ENCODE measurements around the gene ETFB.
A peak's percentile ranks its signal among the peaks of the same experiment; 100 is the strongest.

ETFB gene

GRCh38 chr19:51392701-51393100, 26.5 kb upstream of the ETFB start:
- Histone ChIP-seq H4K20me1 (ENCODE audit: control insufficient read depth, insufficient read depth, low read depth, low read length) (no peaks in the 10 kb centered on the region), H3K79me2 (ENCODE audit: control insufficient read depth, low read length) (peaks cover 6% of the 10 kb centered on the region), H3K4me1 (ENCODE audit: control insufficient read depth, low read length) (peaks cover 41% of the 10 kb centered on the region), H3K4me2 (ENCODE audit: low read length) (no peak overlapping the region), H3K9me2 (replicated peaks; ENCODE audit: control insufficient read depth, low read length) (no peaks in the 10 kb centered on the region), H3K27me3 (ENCODE audit: control insufficient read depth, low read length) (no peaks in the 10 kb centered on the region), H3F3A (ENCODE audit: control insufficient read depth, insufficient read depth) (peaks cover 10% of the 10 kb centered on the region), H3K27ac (ENCODE audit: low read depth, low read length) (no peak overlapping the region), H3K4me3 (ENCODE audit: low read length) (no peak overlapping the region), H3K9me3 (ENCODE audit: control insufficient read depth, insufficient read depth, low read length) (no peaks in the 10 kb centered on the region), H3K36me3 (ENCODE audit: control insufficient read depth, low read length) (no peaks in the 10 kb centered on the region; the same call in 1 of the 2 replicates)
- TF ChIP-seq EZH2phosphoT487 (IDR thresholded peaks at IDR 0.05; ENCODE audit: borderline replicate concordance, low read length) (no peak), CTCF (IDR thresholded peaks at IDR 0.05; ENCODE audit: low read depth, low read length, poor library complexity, severe bottlenecking) (no peak)

- H3K27ac ChIP-seq (ENCODE audit: low read depth, low read length): no peak overlapping the region
- H3K9me3 ChIP-seq (ENCODE audit: control insufficient read depth, insufficient read depth, low read length): no peaks in the 10 kb centered on the region
- peaks cover 6% of the 10 kb centered on the region for H3K79me2 ChIP-seq (ENCODE audit: control insufficient read depth, low read length)
- peaks cover 39% of the 10 kb centered on the region for H3K4me1 ChIP-seq (ENCODE audit: control insufficient read depth, low read length)
- no peaks in the 10 kb centered on the region for H4K20me1 ChIP-seq (ENCODE audit: control insufficient read depth, insufficient read depth, low read depth, low read length)
- peaks cover 4% of the 10 kb centered on the region for H3F3A ChIP-seq (ENCODE audit: control insufficient read depth, insufficient read depth)
- peak overlapping the region; percentile 65 for H3K4me2 ChIP-seq (ENCODE audit: low read length)
- no peaks in the 10 kb centered on the region for H3K9me2 ChIP-seq (replicated peaks; ENCODE audit: control insufficient read depth, low read length)
- no peaks in the 10 kb centered on the region; the same call in 1 of the 2 replicates for H3K36me3 ChIP-seq (ENCODE audit: control insufficient read depth, low read length)
- no peaks in the 10 kb centered on the region for H3K27me3 ChIP-seq (ENCODE audit: control insufficient read depth, low read length)
- TF ChIP-seq EZH2phosphoT487 (IDR thresholded peaks at IDR 0.05; ENCODE audit: borderline replicate concordance, low read length) (no peak), CTCF (IDR thresholded peaks at IDR 0.05; ENCODE audit: low read depth, low read length, poor library complexity, severe bottlenecking) (no peak)
- peak overlapping the region; percentile 62 for H3K4me3 ChIP-seq (ENCODE audit: low read length)
These were observed 25.0 kb upstream of the ETFB start for GRCh38 chr19:51391073-51391611.

GRCh38 chr19:51389143-51389542, 23.0 kb upstream of the ETFB start:
- TF ChIP-seq EZH2phosphoT487 (IDR thresholded peaks at IDR 0.05; ENCODE audit: borderline replicate concordance, low read length) (no peak), CTCF (IDR thresholded peaks at IDR 0.05; ENCODE audit: low read depth, low read length, poor library complexity, severe bottlenecking) (no peak)
- no peaks in the 10 kb centered on the region for H3K9me3 ChIP-seq (ENCODE audit: control insufficient read depth, insufficient read depth, low read length)
- no peak overlapping the region for H3K4me3 ChIP-seq (ENCODE audit: low read length)
- no peak overlapping the region for H3K27ac ChIP-seq (ENCODE audit: low read depth, low read length)
- H3F3A ChIP-seq (ENCODE audit: control insufficient read depth, insufficient read depth): peaks cover 4% of the 10 kb centered on the region
- H3K79me2 ChIP-seq (ENCODE audit: control insufficient read depth, low read length): no peaks in the 10 kb centered on the region
- no peaks in the 10 kb centered on the region for H4K20me1 ChIP-seq (ENCODE audit: control insufficient read depth, insufficient read depth, low read depth, low read length)
- no peaks in the 10 kb centered on the region for H3K36me3 ChIP-seq (ENCODE audit: control insufficient read depth, low read length)
- no peaks in the 10 kb centered on the region for H3K27me3 ChIP-seq (ENCODE audit: control insufficient read depth, low read length)
- H3K4me1 ChIP-seq (ENCODE audit: control insufficient read depth, low read length): peaks cover 24% of the 10 kb centered on the region
- no peaks in the 10 kb centered on the region for H3K9me2 ChIP-seq (replicated peaks; ENCODE audit: control insufficient read depth, low read length)
- H3K4me2 ChIP-seq (ENCODE audit: low read length): no peak overlapping the region
